ENCODE results near the gene SPSB1.
A peak's percentile ranks its signal among the peaks of the same experiment; 100 is the strongest.

SPSB1 gene

DNA sequence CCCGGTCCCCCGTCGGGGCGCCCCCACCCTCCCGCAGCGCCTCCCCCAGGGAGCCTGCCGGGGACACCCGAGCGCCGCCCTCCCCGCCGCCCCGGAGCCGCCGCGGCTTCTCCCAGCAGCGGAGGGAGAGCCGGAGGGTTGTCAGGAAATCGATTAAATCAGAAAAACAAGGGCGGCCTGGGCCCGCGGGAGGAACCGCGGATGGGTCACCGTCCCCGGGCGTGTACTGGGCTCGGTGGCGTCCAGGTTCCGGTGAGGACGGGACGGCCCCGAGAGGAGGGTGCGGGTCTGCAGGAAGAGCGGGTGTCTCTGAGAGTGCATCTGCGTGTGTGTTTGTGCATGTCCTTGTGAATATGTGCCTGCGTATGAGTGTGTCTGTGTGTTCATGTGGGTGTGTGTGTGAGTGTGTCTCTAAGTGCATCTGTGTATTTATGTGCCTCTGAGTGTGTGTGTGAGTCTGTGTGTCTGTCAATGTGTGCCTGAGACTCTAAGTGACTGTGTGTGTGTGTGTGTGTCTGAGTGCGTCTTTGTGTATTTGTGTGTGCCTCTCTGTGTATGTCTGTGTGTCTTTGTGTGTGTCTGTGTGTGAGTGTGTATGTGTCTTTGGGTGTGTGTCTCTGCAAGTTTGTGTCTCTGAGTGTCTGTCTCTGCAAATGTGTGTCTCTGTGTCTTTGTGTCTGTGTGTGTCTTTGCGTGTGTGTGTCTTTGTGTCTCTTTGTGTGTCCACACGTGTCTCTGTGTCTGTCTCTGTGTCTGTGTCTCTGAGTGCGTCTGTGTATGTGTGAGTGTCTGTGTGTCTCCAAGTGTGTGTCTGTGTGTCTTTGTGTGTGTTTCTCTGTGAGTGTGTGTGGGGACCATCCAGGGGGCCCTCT lies 1.1 kb downstream of the SPSB1 start:
- TF ChIP-seq, protein P1, sequence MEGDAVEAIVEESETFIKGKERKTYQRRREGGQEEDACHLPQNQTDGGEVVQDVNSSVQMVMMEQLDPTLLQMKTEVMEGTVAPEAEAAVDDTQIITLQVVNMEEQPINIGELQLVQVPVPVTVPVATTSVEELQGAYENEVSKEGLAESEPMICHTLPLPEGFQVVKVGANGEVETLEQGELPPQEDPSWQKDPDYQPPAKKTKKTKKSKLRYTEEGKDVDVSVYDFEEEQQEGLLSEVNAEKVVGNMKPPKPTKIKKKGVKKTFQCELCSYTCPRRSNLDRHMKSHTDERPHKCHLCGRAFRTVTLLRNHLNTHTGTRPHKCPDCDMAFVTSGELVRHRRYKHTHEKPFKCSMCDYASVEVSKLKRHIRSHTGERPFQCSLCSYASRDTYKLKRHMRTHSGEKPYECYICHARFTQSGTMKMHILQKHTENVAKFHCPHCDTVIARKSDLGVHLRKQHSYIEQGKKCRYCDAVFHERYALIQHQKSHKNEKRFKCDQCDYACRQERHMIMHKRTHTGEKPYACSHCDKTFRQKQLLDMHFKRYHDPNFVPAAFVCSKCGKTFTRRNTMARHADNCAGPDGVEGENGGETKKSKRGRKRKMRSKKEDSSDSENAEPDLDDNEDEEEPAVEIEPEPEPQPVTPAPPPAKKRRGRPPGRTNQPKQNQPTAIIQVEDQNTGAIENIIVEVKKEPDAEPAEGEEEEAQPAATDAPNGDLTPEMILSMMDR (IDR thresholded peaks at IDR 0.05; ENCODE audit: insufficient read depth, low read depth, low read length, missing control alignments), result no peak
- H3K4me3 ChIP-seq (ENCODE audit: low read depth, low read length), result peak overlapping the region; percentile 45
- DNase-seq (ENCODE audit: low read depth), result peak; percentile 25

DNA sequence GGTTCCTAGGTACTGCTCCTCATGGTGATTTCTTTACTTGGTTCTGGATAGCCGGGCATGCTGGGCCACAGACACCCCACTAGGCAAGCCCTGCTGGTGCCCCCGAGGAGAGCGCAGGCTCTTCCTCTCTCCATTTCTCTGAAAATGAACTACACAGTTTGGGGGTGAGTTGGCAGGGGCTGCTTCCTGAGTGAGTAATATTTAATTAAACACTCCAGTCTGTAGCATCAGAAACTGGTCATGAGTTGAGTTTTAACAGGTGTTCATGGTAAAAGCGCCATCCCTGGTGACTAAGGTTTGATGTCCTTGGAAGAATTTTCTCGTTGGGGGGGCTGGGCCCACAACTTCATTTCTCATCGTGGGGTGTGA lies 1.7 kb downstream of the SPSB1 start:
- H3K4me3 ChIP-seq (ENCODE audit: low read depth, low read length), result no peak overlapping the region
- TF ChIP-seq, protein P1 (IDR thresholded peaks at IDR 0.05; ENCODE audit: insufficient read depth, low read depth, low read length, missing control alignments), result no peak

DNA sequence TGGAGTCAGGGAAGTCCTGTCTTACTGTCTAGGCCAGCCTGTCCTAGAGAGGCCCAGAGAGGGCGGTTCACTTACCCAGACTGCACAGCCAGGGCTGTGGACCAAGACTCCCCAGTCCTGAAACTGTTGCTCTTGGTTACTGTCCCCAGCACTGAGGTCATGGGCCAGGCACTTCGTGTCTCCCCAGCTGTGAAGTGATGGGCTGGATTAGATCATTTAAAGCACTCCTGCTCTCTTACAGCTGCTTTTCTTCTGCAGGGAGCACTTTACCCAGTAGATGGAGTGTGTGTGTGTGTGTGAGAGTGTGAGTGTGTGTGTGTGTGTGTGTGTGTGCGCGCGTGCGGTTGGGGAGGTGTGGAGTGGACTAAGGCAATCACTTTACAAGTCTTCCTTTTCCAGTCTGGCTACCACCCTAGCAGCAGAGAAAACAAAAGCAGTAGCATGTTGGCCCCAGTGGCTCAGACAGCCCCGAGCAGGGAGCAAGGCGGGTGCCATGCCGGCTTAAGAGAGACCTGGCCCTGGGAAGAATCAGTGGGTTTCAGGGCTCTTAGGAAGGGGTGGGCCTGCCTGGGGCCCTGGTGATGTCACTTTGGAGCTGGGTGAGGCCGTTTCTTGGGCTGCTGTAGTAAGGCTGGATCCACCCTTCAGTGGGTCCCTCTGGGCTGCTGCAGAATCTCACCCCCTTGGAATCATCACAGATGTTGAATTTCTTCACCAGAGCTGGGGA lies 2.4 kb downstream of the SPSB1 start:
- no peak overlapping the region for H3K4me3 ChIP-seq (ENCODE audit: low read depth, low read length)
- TF ChIP-seq, protein P1 (IDR thresholded peaks at IDR 0.05; ENCODE audit: insufficient read depth, low read depth, low read length, missing control alignments), result no peak
- peak; percentile 74 for DNase-seq (ENCODE audit: low read depth)

More for the DNA sequence above, 1.7 kb downstream of the SPSB1 start:
- DNase-seq (ENCODE audit: low read depth), result no peak

DNA sequence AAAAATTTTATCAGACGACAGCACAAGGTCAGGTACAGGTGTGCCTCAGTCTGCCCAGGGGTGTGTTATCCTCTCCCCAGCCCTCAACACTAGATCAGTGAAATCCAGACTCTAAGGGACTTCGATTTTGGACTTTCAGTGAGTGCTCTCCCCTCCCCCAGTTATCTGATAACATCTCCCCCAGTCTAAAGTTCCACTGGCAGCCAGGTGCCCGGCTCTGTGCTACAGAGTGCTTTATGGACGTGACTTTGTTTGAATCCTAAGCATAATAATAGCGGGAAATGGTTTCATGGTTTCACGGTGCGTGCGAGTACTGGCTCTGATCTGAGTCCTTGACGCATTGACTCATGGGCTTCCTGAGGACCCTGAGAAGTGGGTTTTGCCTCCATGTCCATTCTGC lies 3.2 kb downstream of the SPSB1 start:
- no peak for DNase-seq (ENCODE audit: low read depth)
- TF ChIP-seq, protein P1 (IDR thresholded peaks at IDR 0.05; ENCODE audit: insufficient read depth, low read depth, low read length, missing control alignments), result no peak
- no peak overlapping the region for H3K4me3 ChIP-seq (ENCODE audit: low read depth, low read length)

DNA sequence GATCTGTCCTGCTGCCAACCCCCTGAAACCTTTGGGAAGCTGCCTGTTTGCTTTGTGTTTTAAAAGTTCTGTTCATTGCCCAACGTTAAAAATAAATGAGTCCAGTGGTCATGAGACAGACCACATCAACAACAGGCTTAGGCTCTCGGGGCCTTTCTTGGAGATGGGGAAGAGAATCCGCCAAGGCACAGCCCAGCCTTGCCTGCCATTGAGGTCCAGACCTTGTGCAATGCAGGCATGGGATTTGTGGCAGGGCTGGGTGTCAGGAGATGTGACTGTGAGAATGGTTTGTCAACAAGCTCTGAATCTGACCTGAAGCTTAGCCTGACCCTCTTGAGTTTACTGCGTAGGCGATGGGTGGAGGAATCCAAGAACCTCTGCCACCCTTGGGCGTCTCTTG lies 4.2 kb downstream of the SPSB1 start:
- no peak for DNase-seq (ENCODE audit: low read depth)
- TF ChIP-seq, protein P1 (IDR thresholded peaks at IDR 0.05; ENCODE audit: insufficient read depth, low read depth, low read length, missing control alignments), result no peak
- no peak overlapping the region for H3K4me3 ChIP-seq (ENCODE audit: low read depth, low read length)

DNA sequence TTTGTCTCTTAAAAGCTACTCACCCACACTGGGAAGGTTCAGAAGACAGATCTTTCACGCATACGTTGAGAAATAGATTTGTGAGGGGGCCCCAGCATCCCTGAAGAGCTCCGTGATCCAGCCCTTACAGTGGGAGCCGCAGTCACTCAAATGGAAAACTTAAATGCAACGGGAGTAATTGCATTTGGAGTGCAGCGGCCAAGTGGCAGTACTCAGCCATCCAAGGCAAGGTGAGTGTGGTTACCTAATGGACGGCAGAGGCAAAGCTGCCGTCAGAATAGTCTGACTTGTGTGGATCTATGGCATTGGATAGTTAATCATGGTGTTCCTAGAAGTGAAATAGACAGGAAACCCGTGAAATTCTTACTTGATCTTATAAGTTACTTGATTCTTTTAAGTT lies 5.1 kb downstream of the SPSB1 start:
- H3K4me3 ChIP-seq (ENCODE audit: low read depth, low read length), result no peak overlapping the region
- TF ChIP-seq, protein P1 (IDR thresholded peaks at IDR 0.05; ENCODE audit: insufficient read depth, low read depth, low read length, missing control alignments), result no peak
- no peak for DNase-seq (ENCODE audit: low read depth)
